Uterus (tissue), 4 donors: Measurements from ENCODE around the gene RNF181. TPM values are rescaled to one million over a fixed set of nuclear protein-coding genes. Genes with fewer than 3 reads are reported as not detected.

Experiments used
- DNase-seq, 2 donors: peaks; one replicate each; pipeline ENCODE4 v3.0.0-alpha.2; 2019 to 2020
- H3K27ac ChIP-seq, 2 donors: fragments of 200-600 bp; sonication (generic); 1 replicate in 1 of 2; 2 replicates in 1 of 2; pipeline ENCODE4 v1.5.1; 2016 to 2018
- H3K27me3 ChIP-seq, 2 donors: fragments of 200-600 bp; sonication (generic); one replicate each; pipeline ENCODE4 v1.5.1; 2018 to 2019; ENCODE audit warnings: control low read depth in 1 of 2
- H3K36me3 ChIP-seq, 2 donors: fragments of 200-600 bp; sonication (generic); one replicate each; pipeline ENCODE4 v1.5.1; 2019; ENCODE audit warnings: control low read depth in 1 of 2
- H3K4me1 ChIP-seq, 2 donors: fragments of 200-600 bp; sonication (generic); one replicate each; pipeline ENCODE4 v1.5.1; 2018 to 2019; ENCODE audit warnings: control low read depth in 1 of 2
- H3K4me3 ChIP-seq, 2 donors: fragments of 200-600 bp; sonication (generic); 1 replicate in 1 of 2; 2 replicates in 1 of 2; pipeline ENCODE4 v1.5.1; 2018 to 2019; ENCODE audit warnings: mild to moderate bottlenecking in 1 of 2
- H3K9me3 ChIP-seq, 2 donors: fragments of 200-600 bp; sonication (generic); one replicate each; pipeline ENCODE4 v1.5.1; 2019; ENCODE audit warnings: control low read depth in 1 of 2
- CTCF ChIP-seq, 4 experiments: fragments of 200-600 bp in 2 of 4; fragments of 450-650 bp in 2 of 4; sonication (generic) in 2 of 4; IDR thresholded peaks; one replicate each; pipeline ENCODE4 v1.5.1; 2016 to 2019; ENCODE audit warnings: antibody characterized with exemption in 4 of 4, mild to moderate bottlenecking in 2 of 4, moderate library complexity in 1 of 4
- POLR2A ChIP-seq, 2 donors: fragments of 450-650 bp; IDR thresholded peaks; one replicate each; pipeline ENCODE4 v1.6.1; 2016; ENCODE audit warnings: antibody characterized with exemption in 2 of 2, mild to moderate bottlenecking in 1 of 2, moderate library complexity in 1 of 2
- intact Hi-C: fragments of 100-400 bp; cut with DNase I; formaldehyde crosslinking; loops from one replicate; pipeline ENCODE4 v1.15.1; 2023; ENCODE audit warnings: low total_unique reads
- small RNA-seq: library from RNA; depleted of rRNA; stranded (forward); fragments of <200 nt; gene quantifications from one replicate; pipeline ENCODE3, GENCODE V24; 2016
- total RNA-seq, 4 donors: library from RNA; depleted of rRNA in 3 of 4; stranded (reverse); fragments of >200 nt in 3 of 4; gene quantifications; one replicate each; pipeline versions ENCODE4 v1.1.0 to v1.2.4, GENCODE V29; 2014 to 2023
- donor health status: DM: yes; HTN: yes; CAD: no.

The RNF181 gene
- total RNA-seq, 4 donors from 2014 or later = 53.0 to 362 (median 175) TPM

- H3K9me3 ChIP-seq = no peaks in the 10 kb centered on the region
- H3K4me1 ChIP-seq = no peaks in the 10 kb centered on the region
- DNase-seq = no peak
- no peak overlapping the region for H3K4me3 ChIP-seq
- intact Hi-C loops = no loop called here
- TF ChIP-seq POLR2A (IDR thresholded peaks at IDR 0.05) (no peak), CTCF (IDR thresholded peaks at IDR 0.05) (no peak)
- H3K36me3 ChIP-seq = no peaks in the 10 kb centered on the region
- no peak overlapping the region for H3K27ac ChIP-seq
- H3K27me3 ChIP-seq = no peaks in the 10 kb centered on the region
These were observed 50.6 kb downstream of the RNF181 start for GRCh38 chr2:85646166-85646565.

Small RNA genes lying within 50 kb of the gene (small RNA-seq; reads per million reads assigned to genes)
- not detected for gene RN7SL126P

Other genes with a start within 250 kb of the RNF181 start
- 10 to 100 TPM; 28.0 to 34.1 (median 31.9) TPM for gene RETSAT, start 241.2 kb upstream of the RNF181 start, total RNA-seq
- gene ELMOD3, start 241.0 kb upstream of the RNF181 start, total RNA-seq = 10 to 100 TPM; 12.8 to 45.3 (median 21.0) TPM
- gene CAPG, start 185.4 kb upstream of the RNF181 start, total RNA-seq = 100 to 1,000 TPM in 1 of 4 donors, 10 to 100 TPM in 3; 12.3 to 114 (median 65.2) TPM
- not detected for gene SH2D6, start 177.0 kb upstream of the RNF181 start, total RNA-seq
- 100 to 1,000 TPM in 3 of 4 donors, 10 to 100 TPM in 1; 77.1 to 249 (median 108) TPM for gene MAT2A, start 56.6 kb upstream of the RNF181 start, total RNA-seq
- gene GGCX, start 34.3 kb upstream of the RNF181 start, total RNA-seq = 10 to 100 TPM; 14.1 to 54.1 (median 37.9) TPM
- gene VAMP8, start 18.2 kb upstream of the RNF181 start, total RNA-seq = 10 to 100 TPM in 1 of 4 donors, 1 to 10 TPM in 2, not detected in 1; 1.3 to 12.3 (median 5.2) TPM
- gene VAMP5, start 11.3 kb upstream of the RNF181 start, total RNA-seq = 100 to 1,000 TPM in 2 of 4 donors, 10 to 100 TPM in 2; 25.6 to 197 (median 99.5) TPM
- gene TMEM150A, start 7.0 kb downstream of the RNF181 start, total RNA-seq = 10 to 100 TPM in 1 of 4 donors, 1 to 10 TPM in 2, not detected in 1; 2.6 to 24.1 (median 7.8) TPM
- gene C2orf68, start 16.3 kb downstream of the RNF181 start, total RNA-seq = 10 to 100 TPM; 19.0 to 44.8 (median 28.2) TPM
- 100 to 1,000 TPM in 2 of 4 donors, 10 to 100 TPM in 2; 38.6 to 215 (median 106) TPM for gene USP39, start 20.4 kb downstream of the RNF181 start, total RNA-seq
- 1 to 10 TPM in 1 of 4 donors, not detected in 3; 1.4 TPM for gene SFTPB, start 72.5 kb downstream of the RNF181 start, total RNA-seq
- gene GNLY, start 98.6 kb downstream of the RNF181 start, total RNA-seq = 1 to 10 TPM in 2 of 4 donors, under 1 TPM in 1, not detected in 1; 0.48 to 5.9 (median 4.8) TPM
- 10 to 100 TPM; 13.2 to 83.0 (median 45.3) TPM for gene ATOH8, start 158.2 kb downstream of the RNF181 start, total RNA-seq